Activated CD4-positive, alpha-beta T cell treated with anti-CD3 and anti-CD28 coated beads for 48 hours (primary cell): ENCODE data around the gene HPSE.
A peak's percentile ranks its signal among the peaks of the same experiment; 100 is the strongest.

Experiments
- DNase-seq: peaks from one replicate; pipeline ENCODE4 v3.0.0-alpha.2; 2020

The HPSE gene

GRCh38 chr4:83334425-83335241 lies at the start of gene HPSE:
Gene HPSE (minus strand): TSS chr4:83334848. CDS start chr4:83334782, 66 bp downstream.
- peak; percentile 65 for DNase-seq

- no peak for DNase-seq
These were observed 48.2 kb upstream of the HPSE start for GRCh38 chr4:83382850-83383249.

- DNase-seq: no peak
These were observed 46.5 kb upstream of the HPSE start for GRCh38 chr4:83381173-83381572.

- DNase-seq: peak; percentile 37
These were observed 43.8 kb upstream of the HPSE start for GRCh38 chr4:83378419-83378818.

GRCh38 chr4:83372931-83373330 lies 38.3 kb upstream of the HPSE start:
- DNase-seq: no peak

- DNase-seq: no peak
These were observed 37.3 kb upstream of the HPSE start for GRCh38 chr4:83371936-83372335.

- no peak for DNase-seq
These were observed 36.6 kb upstream of the HPSE start for GRCh38 chr4:83371235-83371634.

- no peak for DNase-seq
These were observed 35.9 kb upstream of the HPSE start for GRCh38 chr4:83370640-83370906.

- DNase-seq: no peak
These were observed 35.4 kb upstream of the HPSE start for GRCh38 chr4:83369831-83370639.

GRCh38 chr4:83364312-83364711 lies 29.7 kb upstream of the HPSE start:
- no peak for DNase-seq

- no peak for DNase-seq
These were observed 28.1 kb upstream of the HPSE start for GRCh38 chr4:83362492-83363329.

GRCh38 chr4:83361416-83362103 lies 26.9 kb upstream of the HPSE start:
- DNase-seq: no peak

GRCh38 chr4:83360018-83360417 lies 25.4 kb upstream of the HPSE start:
- DNase-seq: no peak

GRCh38 chr4:83358410-83358809 lies 23.8 kb upstream of the HPSE start:
- no peak for DNase-seq

- peak; percentile 34 for DNase-seq
These were observed 22.4 kb upstream of the HPSE start for GRCh38 chr4:83356899-83357661.

GRCh38 chr4:83353516-83353915 lies 18.9 kb upstream of the HPSE start:
- no peak for DNase-seq

GRCh38 chr4:83348074-83348473 lies 13.4 kb upstream of the HPSE start:
- DNase-seq: no peak

- no peak for DNase-seq
These were observed 7.8 kb upstream of the HPSE start for GRCh38 chr4:83342476-83342875.

- DNase-seq: peak; percentile 47
These were observed 6.2 kb upstream of the HPSE start for GRCh38 chr4:83340692-83341343.

- no peak for DNase-seq
These were observed 4.9 kb upstream of the HPSE start for GRCh38 chr4:83339573-83339972.

- DNase-seq: no peak
These were observed 1.1 kb upstream of the HPSE start for GRCh38 chr4:83335701-83336100.

- DNase-seq: no peak
These were observed 2.7 kb downstream of the HPSE start for GRCh38 chr4:83331956-83332355.
